ENCODE results near the gene PUM2.

GRCh38 chr2:20372896-20373640 is 22.4 kb upstream of the PUM2 start:
- no peak for TF ChIP-seq YY1 (IDR thresholded peaks at IDR 0.05; ENCODE audit: insufficient read depth, insufficient read length)
- no peak for TF ChIP-seq SUZ12 (IDR thresholded peaks at IDR 0.05; ENCODE audit: extremely low read depth, insufficient read depth, insufficient read length)
- no peak for TF ChIP-seq ZNF274 (IDR thresholded peaks at IDR 0.05; ENCODE audit: low read depth, low read length)
